SU-DHL-6 (cell line): ENCODE data around the gene ARHGAP10.
A peak's percentile ranks its signal among the peaks of the same experiment; 100 is the strongest.

Experiments used
- H2AFZ ChIP-seq: fragments of 200-600 bp; sonication (generic); 2 replicates; pipeline ENCODE4 v1.6.1; 2014; ENCODE audit warnings: low read depth, mild to moderate bottlenecking, moderate library complexity, mixed read lengths, antibody characterized with exemption, low read length; ENCODE audit not compliant: severe bottlenecking
- H3F3A ChIP-seq: fragments of 200-600 bp; shearing (Covaris generic); 2 replicates; pipeline ENCODE4 v1.6.0; 2016; ENCODE audit warnings: antibody characterized with exemption, mild to moderate bottlenecking; ENCODE audit not compliant: insufficient read depth
- H3K27ac ChIP-seq: fragments of 200-600 bp; sonication (generic); 2 replicates; pipeline ENCODE4 v1.5.1; 2016; ENCODE audit warnings: low read depth, mild to moderate bottlenecking, low read length, moderate library complexity, mixed read lengths
- H3K27me3 ChIP-seq: fragments of 200-600 bp; sonication (generic), shearing (Covaris generic); 2 replicates; pipeline ENCODE4 v1.6.0; 2014; ENCODE audit warnings: mild to moderate bottlenecking, low read length
- H3K36me3 ChIP-seq: fragments of 200-600 bp; sonication (generic); 2 replicates; pipeline ENCODE4 v1.6.1; 2014; ENCODE audit warnings: mild to moderate bottlenecking, low read length, mixed read lengths
- H3K4me2 ChIP-seq: fragments of 300-600, 200-600 bp; shearing (Covaris generic), sonication (generic); 2 replicates; pipeline ENCODE4 v1.6.0; 2014; ENCODE audit warnings: low read length, low read depth, mild to moderate bottlenecking; ENCODE audit not compliant: poor library complexity, severe bottlenecking
- H3K4me3 ChIP-seq: fragments of 200-600 bp; sonication (generic); 2 replicates; pipeline ENCODE4 v1.5.1; 2014; ENCODE audit warnings: antibody characterized with exemption, low read length, mild to moderate bottlenecking, mixed read lengths; ENCODE audit not compliant: insufficient read depth, poor library complexity, severe bottlenecking
- H3K79me2 ChIP-seq: fragments of 200-600 bp; sonication (generic); 2 replicates; pipeline ENCODE4 v1.6.1; 2014; ENCODE audit warnings: mild to moderate bottlenecking, low read length, moderate library complexity; ENCODE audit not compliant: insufficient read depth
- H3K9ac ChIP-seq: fragments of 200-600 bp; sonication (generic); 2 replicates; pipeline ENCODE4 v1.7.0; 2014; ENCODE audit warnings: mild to moderate bottlenecking, low read length
- H3K9me2 ChIP-seq: fragments of 200-600 bp; sonication (generic); replicated peaks from 2 replicates; pipeline ENCODE4 v1.6.1; 2014; ENCODE audit warnings: low read length; ENCODE audit not compliant: insufficient read depth
- H3K9me3 ChIP-seq: fragments of 200-600 bp; sonication (generic); 2 replicates; pipeline ENCODE4 v1.6.1; 2014; ENCODE audit warnings: low read length, mixed read lengths; ENCODE audit not compliant: insufficient read depth
- H4K20me1 ChIP-seq: fragments of 200-600 bp; sonication (generic); 2 replicates; pipeline ENCODE4 v1.6.1; 2014; ENCODE audit warnings: low read depth, mild to moderate bottlenecking, antibody characterized with exemption, low read length, moderate library complexity, mixed read lengths
- CTCF ChIP-seq: fragments of 200-600 bp; sonication (generic); IDR thresholded peaks from one replicate; pipeline ENCODE4 v1.5.1; 2017; ENCODE audit warnings: antibody characterized with exemption, mild to moderate bottlenecking, low read length, moderate library complexity; ENCODE audit not compliant: insufficient read depth, poor library complexity, severe bottlenecking
- EZH2phosphoT487 ChIP-seq: fragments of 200-600 bp; sonication (generic), shearing (Covaris generic); conservative IDR thresholded peaks from 2 replicates; pipeline ENCODE4 v1.6.1; 2018; ENCODE audit warnings: mild to moderate bottlenecking, antibody characterized with exemption, low read length, moderate library complexity, mixed read lengths

Gene ARHGAP10

GRCh38 chr4:147683717-147684700, 47.9 kb upstream of the ARHGAP10 start, which contains the start of gene PRMT9:
Gene PRMT9, minus strand, starts transcription at chr4:147684163. Its CDS starts 176 bp downstream, at chr4:147683987.
- H3K9me3 ChIP-seq = no peaks in the 10 kb centered on the region
- H3K4me3 ChIP-seq = peak within 1 kb of the TSS; percentile 87
- peak within 1 kb of the TSS; percentile 100 for H2AFZ ChIP-seq
- no peaks in the 10 kb centered on the region for H3K36me3 ChIP-seq
- peak within 1 kb of the TSS; percentile 84 for H3K27ac ChIP-seq
- TF ChIP-seq EZH2phosphoT487 (no peak), CTCF (no peak)
- H4K20me1 ChIP-seq = no peaks in the 10 kb centered on the region
- H3K9me2 ChIP-seq = no peaks in the 10 kb centered on the region
- no peaks in the 10 kb centered on the region for H3K27me3 ChIP-seq
- peak within 1 kb of the TSS; percentile 72 for H3K9ac ChIP-seq
- H3K79me2 ChIP-seq = peaks cover 34% of the 10 kb centered on the region
- H3F3A ChIP-seq = no peaks in the 10 kb centered on the region
- peak within 1 kb of the TSS; percentile 100 for H3K4me2 ChIP-seq

- Histone ChIP-seq H3K27me3 (no peaks in the 10 kb centered on the region), H3F3A (no peaks in the 10 kb centered on the region), H3K27ac (no peak overlapping the region), H3K36me3 (no peaks in the 10 kb centered on the region), H3K9ac (no peak overlapping the region), H3K9me2 (no peaks in the 10 kb centered on the region), H2AFZ (no peak overlapping the region), H3K4me2 (no peak overlapping the region), H3K79me2 (no peaks in the 10 kb centered on the region), H3K4me3 (no peak overlapping the region), H3K9me3 (no peaks in the 10 kb centered on the region), H4K20me1 (no peaks in the 10 kb centered on the region)
- TF ChIP-seq CTCF (no peak), EZH2phosphoT487 (no peak)
Observed at GRCh38 chr4:147689067-147689466, 42.8 kb upstream of the ARHGAP10 start.

- Histone ChIP-seq H3F3A (no peaks in the 10 kb centered on the region), H3K4me2 (no peak overlapping the region), H3K4me3 (no peak overlapping the region), H2AFZ (no peak overlapping the region), H3K79me2 (no peaks in the 10 kb centered on the region), H3K9ac (no peak overlapping the region), H3K9me2 (no peaks in the 10 kb centered on the region), H4K20me1 (no peaks in the 10 kb centered on the region), H3K27ac (no peak overlapping the region), H3K36me3 (no peaks in the 10 kb centered on the region), H3K9me3 (no peaks in the 10 kb centered on the region), H3K27me3 (no peaks in the 10 kb centered on the region)
- TF ChIP-seq CTCF (no peak), EZH2phosphoT487 (no peak)
Observed at GRCh38 chr4:147691820-147692219, 40.1 kb upstream of the ARHGAP10 start.
